HK-2 (cell line): ENCODE data around the gene TCP11L1.
"Not testable (repeated sequence)": the region's sequence is repeated elsewhere in the genome, so short reads cannot be mapped to it uniquely, and the experiment has no call there.

Source experiments
- DNase-seq: peaks from one replicate; pipeline ENCODE4 v3.0.0-alpha.2; 2018; ENCODE audit not compliant: unreplicated experiment

The TCP11L1 gene

GRCh38 chr11:33029218-33029617 is 10.2 kb upstream of the TCP11L1 start:
- not testable (repeated sequence) for DNase-seq

- DNase-seq = no peak
Observed at GRCh38 chr11:33033493-33033892, 5.9 kb upstream of the TCP11L1 start.

- no peak for DNase-seq
Observed at GRCh38 chr11:33035011-33035410, 4.4 kb upstream of the TCP11L1 start.

GRCh38 chr11:33040033-33040861 is 875 bp downstream of the TCP11L1 start:
- DNase-seq = no peak

- no peak for DNase-seq
Observed at GRCh38 chr11:33040862-33041453, 1.6 kb downstream of the TCP11L1 start.

- no peak for DNase-seq
Observed at GRCh38 chr11:33043221-33043830, 4.0 kb downstream of the TCP11L1 start.

- DNase-seq = no peak
Observed at GRCh38 chr11:33044285-33044756, 4.9 kb downstream of the TCP11L1 start.

- DNase-seq = no peak
Observed at GRCh38 chr11:33045551-33046255, 6.3 kb downstream of the TCP11L1 start.

GRCh38 chr11:33048701-33049100 is 9.3 kb downstream of the TCP11L1 start:
- DNase-seq = not testable (repeated sequence)

GRCh38 chr11:33049565-33050408 is 10.4 kb downstream of the TCP11L1 start:
- not testable (repeated sequence) for DNase-seq

- no peak for DNase-seq
Observed at GRCh38 chr11:33052231-33052630, 12.9 kb downstream of the TCP11L1 start.

GRCh38 chr11:33055375-33055774 is 16.0 kb downstream of the TCP11L1 start:
- no peak for DNase-seq

GRCh38 chr11:33057284-33057683 is 17.9 kb downstream of the TCP11L1 start:
- DNase-seq = no peak

- no peak for DNase-seq
Observed at GRCh38 chr11:33059331-33060007, 20.1 kb downstream of the TCP11L1 start.

GRCh38 chr11:33060271-33060670 is 20.9 kb downstream of the TCP11L1 start:
- no peak for DNase-seq

GRCh38 chr11:33062137-33062536 is 22.8 kb downstream of the TCP11L1 start:
- DNase-seq = no peak

GRCh38 chr11:33063326-33063881 is 24.0 kb downstream of the TCP11L1 start:
- no peak for DNase-seq

- DNase-seq = no peak
Observed at GRCh38 chr11:33064033-33064825, 24.9 kb downstream of the TCP11L1 start.

- no peak for DNase-seq
Observed at GRCh38 chr11:33064866-33065265, 25.5 kb downstream of the TCP11L1 start.
